ENCODE data around the gene CAMSAP3. TPM values are rescaled to one million over a fixed set of nuclear protein-coding genes. Genes with fewer than 3 reads are reported as not detected.

CAMSAP3 gene
- total RNA-seq, 1 donor from 2014 or later = 4.1 TPM

DNA sequence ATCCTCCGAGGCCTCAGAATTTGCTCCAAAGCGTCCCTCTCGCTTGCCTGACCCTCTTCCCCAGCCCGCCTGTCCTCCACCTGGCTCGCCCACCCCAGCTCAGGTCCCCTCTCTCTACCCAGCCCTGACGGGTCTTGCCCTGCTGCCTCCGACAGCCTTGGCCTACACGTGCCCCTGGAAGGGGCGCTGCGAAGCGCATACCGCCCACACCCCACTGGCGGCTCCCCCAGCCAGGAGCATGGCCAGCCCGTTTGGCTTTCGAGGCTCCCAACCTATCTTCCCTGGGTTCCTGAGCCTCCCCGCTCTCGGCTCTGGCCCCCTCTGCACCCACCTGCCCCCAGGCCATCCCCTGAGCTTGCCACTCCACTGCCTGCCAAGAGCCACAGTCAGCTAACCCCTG lies 29.1 kb downstream of the CAMSAP3 start:
- Histone ChIP-seq H4K20me1 (ENCODE audit: insufficient read depth, low read length) (peaks cover 17% of the 10 kb centered on the region), H3K9ac (ENCODE audit: low read length) (no peak overlapping the region), H3K4me2 (ENCODE audit: low read length) (no peak overlapping the region), H3K27ac (ENCODE audit: low read depth, low read length) (no peak overlapping the region), H3K79me2 (ENCODE audit: insufficient read depth, low read length) (peaks cover 45% of the 10 kb centered on the region), H3K9me3 (ENCODE audit: insufficient read depth, low read depth, low read length) (no peaks in the 10 kb centered on the region), H2AFZ (ENCODE audit: low read depth, low read length) (no peak overlapping the region), H3K4me1 (ENCODE audit: insufficient read depth, low read length) (peaks cover 5% of the 10 kb centered on the region), H3K4me3 (ENCODE audit: insufficient read depth, low read depth, low read length) (no peak overlapping the region), H3K36me3 (ENCODE audit: insufficient read depth, low read length) (peaks cover 4% of the 10 kb centered on the region), H3K27me3 (ENCODE audit: insufficient read depth, low read length) (no peaks in the 10 kb centered on the region)
- Mint-ChIP-seq H3K4me3 (ENCODE audit: unreplicated experiment) (no peak overlapping the region), H3K27me3 (ENCODE audit: low read depth, unreplicated experiment) (no peaks in the 10 kb centered on the region), H3K27ac (ENCODE audit: unreplicated experiment) (no peak overlapping the region), H3K36me3 (ENCODE audit: low read depth, unreplicated experiment) (peaks cover 13% of the 10 kb centered on the region), H3K4me1 (ENCODE audit: low read depth, unreplicated experiment) (peaks cover 5% of the 10 kb centered on the region), H3K9me3 (ENCODE audit: unreplicated experiment) (peaks cover 1% of the 10 kb centered on the region)
- FAIRE-seq = no peak
- no peak for DNase-seq (ENCODE audit: low read depth)
- TF ChIP-seq, protein P1, sequence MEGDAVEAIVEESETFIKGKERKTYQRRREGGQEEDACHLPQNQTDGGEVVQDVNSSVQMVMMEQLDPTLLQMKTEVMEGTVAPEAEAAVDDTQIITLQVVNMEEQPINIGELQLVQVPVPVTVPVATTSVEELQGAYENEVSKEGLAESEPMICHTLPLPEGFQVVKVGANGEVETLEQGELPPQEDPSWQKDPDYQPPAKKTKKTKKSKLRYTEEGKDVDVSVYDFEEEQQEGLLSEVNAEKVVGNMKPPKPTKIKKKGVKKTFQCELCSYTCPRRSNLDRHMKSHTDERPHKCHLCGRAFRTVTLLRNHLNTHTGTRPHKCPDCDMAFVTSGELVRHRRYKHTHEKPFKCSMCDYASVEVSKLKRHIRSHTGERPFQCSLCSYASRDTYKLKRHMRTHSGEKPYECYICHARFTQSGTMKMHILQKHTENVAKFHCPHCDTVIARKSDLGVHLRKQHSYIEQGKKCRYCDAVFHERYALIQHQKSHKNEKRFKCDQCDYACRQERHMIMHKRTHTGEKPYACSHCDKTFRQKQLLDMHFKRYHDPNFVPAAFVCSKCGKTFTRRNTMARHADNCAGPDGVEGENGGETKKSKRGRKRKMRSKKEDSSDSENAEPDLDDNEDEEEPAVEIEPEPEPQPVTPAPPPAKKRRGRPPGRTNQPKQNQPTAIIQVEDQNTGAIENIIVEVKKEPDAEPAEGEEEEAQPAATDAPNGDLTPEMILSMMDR (IDR thresholded peaks at IDR 0.05; ENCODE audit: insufficient read depth, low read depth, low read length) = no peak
- TF ChIP-seq EZH2 (IDR thresholded peaks at IDR 0.05; ENCODE audit: insufficient read depth, low read length) = no peak

DNA sequence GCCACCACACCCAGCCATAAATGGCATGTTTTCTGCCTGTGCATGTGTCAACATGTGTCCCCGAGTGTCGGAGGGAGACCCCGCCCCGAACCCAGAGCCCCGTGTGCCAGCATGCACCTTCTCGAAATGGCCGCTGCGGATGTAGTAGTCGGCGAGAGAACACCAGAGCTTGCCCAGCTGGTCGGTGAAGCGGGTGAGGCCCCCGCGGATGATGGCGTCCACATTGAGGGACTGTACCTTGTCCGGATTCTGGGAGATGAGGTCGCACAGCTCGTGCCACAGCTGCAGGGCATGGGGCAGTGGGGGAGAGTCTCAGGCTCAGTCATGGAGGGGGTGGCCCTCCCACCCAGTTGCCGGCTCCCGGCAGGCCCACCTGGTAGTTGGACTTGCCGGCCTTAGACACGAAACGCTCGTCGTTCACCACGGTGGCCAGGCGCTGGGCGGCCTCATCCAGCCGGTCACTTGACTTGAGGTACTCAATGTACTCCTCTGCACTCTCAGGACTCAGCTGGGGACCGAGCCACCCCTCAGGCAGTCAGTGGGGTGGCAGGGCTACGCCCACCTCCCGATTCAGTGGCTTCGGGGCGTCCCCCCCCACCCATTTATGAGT lies 30.2 kb downstream of the CAMSAP3 start:
- Histone ChIP-seq H3K4me2 (ENCODE audit: low read length) (no peak overlapping the region), H2AFZ (ENCODE audit: low read depth, low read length) (no peak overlapping the region), H3K27ac (ENCODE audit: low read depth, low read length) (no peak overlapping the region), H3K9me3 (ENCODE audit: insufficient read depth, low read depth, low read length) (no peaks in the 10 kb centered on the region), H3K36me3 (ENCODE audit: insufficient read depth, low read length) (peaks cover 4% of the 10 kb centered on the region), H3K9ac (ENCODE audit: low read length) (no peak overlapping the region), H4K20me1 (ENCODE audit: insufficient read depth, low read length) (peaks cover 17% of the 10 kb centered on the region), H3K79me2 (ENCODE audit: insufficient read depth, low read length) (peaks cover 56% of the 10 kb centered on the region), H3K27me3 (ENCODE audit: insufficient read depth, low read length) (no peaks in the 10 kb centered on the region), H3K4me3 (ENCODE audit: insufficient read depth, low read depth, low read length) (no peak overlapping the region), H3K4me1 (ENCODE audit: insufficient read depth, low read length) (peaks cover 13% of the 10 kb centered on the region)
- DNase-seq (ENCODE audit: low read depth) (no peak), FAIRE-seq (no peak)
- peaks cover 1% of the 10 kb centered on the region for H3K9me3 Mint-ChIP-seq (ENCODE audit: unreplicated experiment)
- no peak for TF ChIP-seq EZH2 (IDR thresholded peaks at IDR 0.05; ENCODE audit: insufficient read depth, low read length)
- TF ChIP-seq, protein P1 (IDR thresholded peaks at IDR 0.05; ENCODE audit: insufficient read depth, low read depth, low read length) = no peak
- no peak overlapping the region for H3K4me3 Mint-ChIP-seq (ENCODE audit: unreplicated experiment)
- H3K36me3 Mint-ChIP-seq (ENCODE audit: low read depth, unreplicated experiment) = peaks cover 13% of the 10 kb centered on the region
- H3K27ac Mint-ChIP-seq (ENCODE audit: unreplicated experiment) = no peak overlapping the region
- H3K27me3 Mint-ChIP-seq (ENCODE audit: low read depth, unreplicated experiment) = no peaks in the 10 kb centered on the region
- peaks cover 12% of the 10 kb centered on the region for H3K4me1 Mint-ChIP-seq (ENCODE audit: low read depth, unreplicated experiment)

DNA sequence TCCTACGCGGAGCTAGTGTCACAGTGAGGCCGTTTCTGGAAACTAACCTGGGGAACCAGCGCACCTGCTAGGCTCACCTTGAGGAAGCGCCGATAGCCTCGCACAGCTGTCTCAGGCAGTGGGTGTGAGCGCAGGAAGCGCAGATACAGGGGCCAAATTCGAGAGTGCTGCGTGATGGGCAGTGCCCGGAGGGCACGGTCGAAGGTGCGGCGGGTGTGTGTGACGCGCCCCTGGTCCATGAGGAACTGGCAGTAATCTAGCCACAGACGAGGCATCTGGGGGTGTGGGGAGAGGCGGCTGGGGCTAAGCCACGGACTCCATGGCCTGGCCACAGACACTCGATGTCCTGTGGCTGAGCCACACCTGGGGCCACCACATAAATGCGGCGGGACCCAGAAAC lies 31.5 kb downstream of the CAMSAP3 start:
- H3K36me3 Mint-ChIP-seq (ENCODE audit: low read depth, unreplicated experiment) = peaks cover 10% of the 10 kb centered on the region
- Histone ChIP-seq H3K4me1 (ENCODE audit: insufficient read depth, low read length) (peaks cover 13% of the 10 kb centered on the region), H3K36me3 (ENCODE audit: insufficient read depth, low read length) (peaks cover 4% of the 10 kb centered on the region), H3K4me2 (ENCODE audit: low read length) (no peak overlapping the region), H3K9me3 (ENCODE audit: insufficient read depth, low read depth, low read length) (no peaks in the 10 kb centered on the region), H3K9ac (ENCODE audit: low read length) (no peak overlapping the region), H2AFZ (ENCODE audit: low read depth, low read length) (no peak overlapping the region), H4K20me1 (ENCODE audit: insufficient read depth, low read length) (peaks cover 17% of the 10 kb centered on the region), H3K27me3 (ENCODE audit: insufficient read depth, low read length) (no peaks in the 10 kb centered on the region), H3K27ac (ENCODE audit: low read depth, low read length) (no peak overlapping the region), H3K4me3 (ENCODE audit: insufficient read depth, low read depth, low read length) (no peak overlapping the region), H3K79me2 (ENCODE audit: insufficient read depth, low read length) (peaks cover 65% of the 10 kb centered on the region)
- H3K27me3 Mint-ChIP-seq (ENCODE audit: low read depth, unreplicated experiment) = no peaks in the 10 kb centered on the region
- H3K27ac Mint-ChIP-seq (ENCODE audit: unreplicated experiment) = no peak overlapping the region
- peak overlapping the region; percentile 34 for H3K4me3 Mint-ChIP-seq (ENCODE audit: unreplicated experiment)
- FAIRE-seq = no peak
- H3K9me3 Mint-ChIP-seq (ENCODE audit: unreplicated experiment) = peaks cover 1% of the 10 kb centered on the region
- no peak for TF ChIP-seq EZH2 (IDR thresholded peaks at IDR 0.05; ENCODE audit: insufficient read depth, low read length)
- TF ChIP-seq, protein P1 (IDR thresholded peaks at IDR 0.05; ENCODE audit: insufficient read depth, low read depth, low read length) = no peak
- DNase-seq (ENCODE audit: low read depth) = no peak
- H3K4me1 Mint-ChIP-seq (ENCODE audit: low read depth, unreplicated experiment) = peaks cover 14% of the 10 kb centered on the region

Data from astrocyte (in vitro differentiated cells and primary cell).